Measurements from ENCODE around the gene LENG9. TPM values are rescaled to one million over a fixed set of nuclear protein-coding genes. Genes with fewer than 3 reads are reported as not detected.
A peak's percentile ranks its signal among the peaks of the same experiment; 100 is the strongest.

LENG9 gene
- total RNA-seq, 1 experiment from 2014 or later, result 4.0 TPM

DNA sequence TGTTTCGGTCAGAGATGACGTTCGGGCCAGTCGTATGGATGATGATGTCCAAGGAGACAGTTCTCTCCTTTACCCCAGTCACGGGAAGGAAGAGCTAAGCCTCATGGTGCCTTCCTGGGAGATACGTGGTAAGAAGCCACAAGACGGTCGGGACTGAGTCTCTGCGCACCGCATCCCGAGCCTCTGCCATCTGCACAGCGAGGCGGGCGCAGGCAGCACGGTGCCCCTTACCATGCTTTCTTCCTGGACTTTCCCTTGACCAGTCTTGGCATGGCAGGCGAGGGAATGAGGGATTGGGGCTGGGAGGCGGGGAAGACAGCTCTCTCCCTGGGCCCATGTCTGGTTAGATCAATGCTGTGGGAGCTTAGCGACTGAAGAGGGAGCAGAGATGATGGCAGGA, 29.0 kb upstream of the LENG9 start:
- DNase-seq (ENCODE audit: low read depth in 1 of 2, low spot score in 2 of 2), result no peak
- H3K36me3 ChIP-seq, result no peaks in the 10 kb centered on the region
- H3K27ac ChIP-seq, result no peak overlapping the region
- H3K9me3 ChIP-seq (replicated peaks), result no peaks in the 10 kb centered on the region
- H3K4me1 ChIP-seq (replicated peaks), result no peaks in the 10 kb centered on the region
- 0 out of 2 replicates have a peak, but pooled peaks cover 14% of the 10 kb centered on the region for H3K27me3 ChIP-seq (replicated peaks)
- H3K4me3 ChIP-seq, result no peak overlapping the region

- no peaks in the 10 kb centered on the region for H3K9me3 ChIP-seq (replicated peaks)
- no peaks in the 10 kb centered on the region for H3K36me3 ChIP-seq
- DNase-seq (ENCODE audit: low read depth in 1 of 2, low spot score in 2 of 2), result no peak
- no peak overlapping the region for H3K27ac ChIP-seq
- H3K4me1 ChIP-seq (replicated peaks), result no peaks in the 10 kb centered on the region
- H3K27me3 ChIP-seq (replicated peaks), result 0 out of 2 replicates have a peak, but pooled peaks cover 5% of the 10 kb centered on the region
- H3K4me3 ChIP-seq, result no peak overlapping the region
Measured at GRCh38 chr19:54489766-54490165, 26.2 kb upstream of the LENG9 start.

DNA sequence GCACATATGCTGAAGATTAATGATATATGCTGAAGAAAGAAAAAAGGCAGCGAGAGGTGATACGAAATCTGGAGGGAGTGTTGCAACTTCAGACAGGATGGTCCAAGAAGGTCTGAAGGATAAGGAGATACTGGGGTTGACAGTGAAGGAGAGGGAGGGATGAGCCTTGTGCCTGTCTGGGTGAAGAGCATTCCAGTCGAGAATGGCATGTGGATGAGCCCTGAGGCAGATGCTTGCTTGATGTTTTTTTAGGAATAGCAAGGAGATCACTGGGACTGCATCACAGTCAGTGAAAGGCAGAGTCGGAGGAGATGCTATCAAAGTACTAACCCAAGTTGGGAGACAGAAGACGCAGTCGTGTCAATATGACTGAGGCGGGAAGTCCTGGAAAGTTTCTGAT, 25.8 kb upstream of the LENG9 start:
- Histone ChIP-seq H3K27ac (no peak overlapping the region), H3K27me3 (replicated peaks) (0 out of 2 replicates have a peak, but pooled peaks cover 5% of the 10 kb centered on the region), H3K4me3 (no peak overlapping the region), H3K9me3 (replicated peaks) (no peaks in the 10 kb centered on the region), H3K36me3 (no peaks in the 10 kb centered on the region), H3K4me1 (replicated peaks) (no peaks in the 10 kb centered on the region)
- no peak for DNase-seq (ENCODE audit: low read depth in 1 of 2, low spot score in 2 of 2)

DNA sequence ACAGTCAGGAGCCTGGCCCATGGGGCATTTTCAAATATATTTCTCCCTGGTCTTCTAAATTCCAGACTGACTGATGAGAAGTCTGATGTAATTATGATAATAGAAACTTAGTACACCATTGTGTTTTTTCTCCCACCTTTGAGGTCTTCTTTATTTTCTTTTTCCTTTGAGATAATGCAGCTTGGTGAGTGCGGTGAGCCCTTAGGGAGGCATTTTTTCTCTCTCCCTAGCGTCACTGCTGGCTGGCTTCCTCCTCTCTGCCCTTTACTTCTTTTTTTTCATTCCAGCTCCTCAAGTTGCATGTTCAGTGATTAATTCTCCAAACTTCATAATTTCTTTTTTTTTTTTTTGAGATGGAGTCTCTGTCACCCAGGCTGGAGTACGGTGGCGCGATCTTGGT, 22.3 kb upstream of the LENG9 start:
- no peak for DNase-seq (ENCODE audit: low read depth in 1 of 2, low spot score in 2 of 2)
- no peaks in the 10 kb centered on the region for H3K9me3 ChIP-seq (replicated peaks)
- no peaks in the 10 kb centered on the region for H3K4me1 ChIP-seq (replicated peaks)
- no peak overlapping the region for H3K4me3 ChIP-seq
- H3K27ac ChIP-seq, result no peak overlapping the region
- no peaks in the 10 kb centered on the region for H3K36me3 ChIP-seq
- H3K27me3 ChIP-seq (replicated peaks), result peaks cover 5% of the 10 kb centered on the region; the same call in 1 of the 2 replicates

DNA sequence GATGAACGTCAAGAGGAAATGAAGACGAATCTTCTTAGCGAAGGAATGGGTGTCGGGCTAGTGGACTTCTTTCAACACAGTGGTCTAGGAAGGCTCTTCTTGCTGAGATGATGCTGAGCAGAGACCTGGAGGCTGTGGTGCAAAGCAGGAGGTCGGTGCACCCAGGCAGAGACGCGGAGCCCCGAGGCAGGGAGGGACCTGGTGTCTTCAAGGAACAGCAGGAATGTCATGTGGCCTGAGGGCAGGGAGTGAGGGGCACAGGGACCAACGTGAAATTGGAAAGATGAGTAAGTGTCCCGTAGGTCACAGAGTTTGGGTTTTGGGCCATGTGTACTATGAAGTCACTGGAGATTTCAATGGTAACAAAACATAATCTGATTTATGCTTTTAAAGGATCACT, 20.9 kb upstream of the LENG9 start:
- no peaks in the 10 kb centered on the region for H3K9me3 ChIP-seq (replicated peaks)
- no peak overlapping the region for H3K4me3 ChIP-seq
- H3K27me3 ChIP-seq (replicated peaks), result peaks cover 5% of the 10 kb centered on the region; the same call in 1 of the 2 replicates
- no peaks in the 10 kb centered on the region for H3K36me3 ChIP-seq
- no peak for DNase-seq (ENCODE audit: low read depth in 1 of 2, low spot score in 2 of 2)
- no peak overlapping the region for H3K27ac ChIP-seq
- no peaks in the 10 kb centered on the region for H3K4me1 ChIP-seq (replicated peaks)

- H3K36me3 ChIP-seq, result no peaks in the 10 kb centered on the region
- no peak for DNase-seq (ENCODE audit: low read depth in 1 of 2, low spot score in 2 of 2)
- H3K4me1 ChIP-seq (replicated peaks), result no peaks in the 10 kb centered on the region
- no peaks in the 10 kb centered on the region; the same call in 1 of the 2 replicates for H3K27me3 ChIP-seq (replicated peaks)
- H3K27ac ChIP-seq, result no peak overlapping the region
- no peaks in the 10 kb centered on the region for H3K9me3 ChIP-seq (replicated peaks)
- H3K4me3 ChIP-seq, result no peak overlapping the region
Measured at GRCh38 chr19:54482889-54483288, 19.3 kb upstream of the LENG9 start.

GRCh38 chr19:54481326-54481930, 17.9 kb upstream of the LENG9 start:
- Histone ChIP-seq H3K27me3 (replicated peaks) (no peaks in the 10 kb centered on the region; the same call in 1 of the 2 replicates), H3K36me3 (no peaks in the 10 kb centered on the region), H3K4me3 (no peak overlapping the region), H3K9me3 (replicated peaks) (no peaks in the 10 kb centered on the region), H3K27ac (no peak overlapping the region), H3K4me1 (replicated peaks) (no peaks in the 10 kb centered on the region)
- DNase-seq (ENCODE audit: low read depth in 1 of 2, low spot score in 2 of 2), result peak in 1 of 2 experiments; percentile 32

DNA sequence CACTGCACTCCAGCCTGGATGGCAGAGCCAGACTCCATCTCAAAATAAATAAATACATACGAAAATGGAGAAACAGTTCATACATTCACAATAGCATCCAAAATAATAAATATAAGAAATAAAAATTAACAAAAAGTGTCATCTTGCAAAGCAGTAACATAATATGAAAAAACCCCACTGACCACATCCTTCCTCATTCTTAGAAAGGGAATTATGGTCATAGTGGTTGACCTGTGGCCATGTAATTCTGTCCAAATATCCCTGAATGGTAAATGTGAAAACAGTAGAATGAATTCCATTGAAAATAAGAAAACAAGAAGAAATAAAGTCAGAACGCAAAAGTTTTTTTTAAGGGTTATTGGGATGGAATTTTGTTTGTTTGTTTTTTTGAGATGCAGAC, 16.5 kb upstream of the LENG9 start:
- Histone ChIP-seq H3K27ac (no peak overlapping the region), H3K4me3 (no peak overlapping the region), H3K27me3 (replicated peaks) (no peaks in the 10 kb centered on the region; the same call in 1 of the 2 replicates), H3K4me1 (replicated peaks) (no peaks in the 10 kb centered on the region), H3K9me3 (replicated peaks) (no peaks in the 10 kb centered on the region), H3K36me3 (no peaks in the 10 kb centered on the region)
- DNase-seq (ENCODE audit: low read depth in 1 of 2, low spot score in 2 of 2), result no peak

GRCh38 chr19:54478677-54479266, 15.2 kb upstream of the LENG9 start:
- H3K4me3 ChIP-seq, result no peak overlapping the region
- no peaks in the 10 kb centered on the region for H3K9me3 ChIP-seq (replicated peaks)
- peak in 1 of 2 experiments; percentile 23 for DNase-seq (ENCODE audit: low read depth in 1 of 2, low spot score in 2 of 2)
- peaks cover 2% of the 10 kb centered on the region for H3K4me1 ChIP-seq (replicated peaks)
- no peaks in the 10 kb centered on the region for H3K36me3 ChIP-seq
- H3K27me3 ChIP-seq (replicated peaks), result no peaks in the 10 kb centered on the region
- H3K27ac ChIP-seq, result no peak overlapping the region

DNA sequence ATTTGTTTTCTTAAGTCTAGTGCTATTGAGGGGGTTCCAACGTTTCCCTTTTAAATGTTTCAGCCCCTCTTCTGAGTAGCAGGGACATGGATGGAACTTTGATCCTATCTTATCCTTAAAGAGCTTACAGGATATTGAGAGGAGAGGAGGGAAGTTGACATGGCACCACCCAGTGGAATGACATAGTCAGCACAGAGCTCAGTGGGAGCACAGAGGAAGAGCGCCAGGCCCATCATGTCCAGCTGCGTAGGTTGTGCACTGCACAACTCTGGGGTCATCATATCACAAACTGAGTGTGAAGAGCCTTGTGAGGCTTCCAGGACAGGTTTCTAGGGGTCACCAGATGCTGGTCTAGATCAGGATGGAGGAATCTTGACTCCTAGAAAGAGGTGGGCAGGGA, 14.1 kb upstream of the LENG9 start:
- no peaks in the 10 kb centered on the region for H3K27me3 ChIP-seq (replicated peaks)
- DNase-seq (ENCODE audit: low read depth in 1 of 2, low spot score in 2 of 2), result no peak
- no peak overlapping the region for H3K4me3 ChIP-seq
- no peaks in the 10 kb centered on the region for H3K9me3 ChIP-seq (replicated peaks)
- no peak overlapping the region for H3K27ac ChIP-seq
- H3K36me3 ChIP-seq, result no peaks in the 10 kb centered on the region
- peaks cover 12% of the 10 kb centered on the region for H3K4me1 ChIP-seq (replicated peaks)

GRCh38 chr19:54475706-54476105, 12.1 kb upstream of the LENG9 start:
- H3K9me3 ChIP-seq (replicated peaks), result no peaks in the 10 kb centered on the region
- no peak overlapping the region for H3K27ac ChIP-seq
- H3K27me3 ChIP-seq (replicated peaks), result no peaks in the 10 kb centered on the region
- H3K4me3 ChIP-seq, result no peak overlapping the region
- no peaks in the 10 kb centered on the region for H3K36me3 ChIP-seq
- DNase-seq (ENCODE audit: low read depth in 1 of 2, low spot score in 2 of 2), result no peak
- peaks cover 12% of the 10 kb centered on the region for H3K4me1 ChIP-seq (replicated peaks)

GRCh38 chr19:54473892-54474372, 10.4 kb upstream of the LENG9 start:
- Histone ChIP-seq H3K4me3 (no peak overlapping the region), H3K27me3 (replicated peaks) (no peaks in the 10 kb centered on the region), H3K36me3 (no peaks in the 10 kb centered on the region), H3K9me3 (replicated peaks) (no peaks in the 10 kb centered on the region), H3K4me1 (replicated peaks) (peaks cover 12% of the 10 kb centered on the region), H3K27ac (no peak overlapping the region)
- DNase-seq (ENCODE audit: low read depth in 1 of 2, low spot score in 2 of 2), result no peak

DNA sequence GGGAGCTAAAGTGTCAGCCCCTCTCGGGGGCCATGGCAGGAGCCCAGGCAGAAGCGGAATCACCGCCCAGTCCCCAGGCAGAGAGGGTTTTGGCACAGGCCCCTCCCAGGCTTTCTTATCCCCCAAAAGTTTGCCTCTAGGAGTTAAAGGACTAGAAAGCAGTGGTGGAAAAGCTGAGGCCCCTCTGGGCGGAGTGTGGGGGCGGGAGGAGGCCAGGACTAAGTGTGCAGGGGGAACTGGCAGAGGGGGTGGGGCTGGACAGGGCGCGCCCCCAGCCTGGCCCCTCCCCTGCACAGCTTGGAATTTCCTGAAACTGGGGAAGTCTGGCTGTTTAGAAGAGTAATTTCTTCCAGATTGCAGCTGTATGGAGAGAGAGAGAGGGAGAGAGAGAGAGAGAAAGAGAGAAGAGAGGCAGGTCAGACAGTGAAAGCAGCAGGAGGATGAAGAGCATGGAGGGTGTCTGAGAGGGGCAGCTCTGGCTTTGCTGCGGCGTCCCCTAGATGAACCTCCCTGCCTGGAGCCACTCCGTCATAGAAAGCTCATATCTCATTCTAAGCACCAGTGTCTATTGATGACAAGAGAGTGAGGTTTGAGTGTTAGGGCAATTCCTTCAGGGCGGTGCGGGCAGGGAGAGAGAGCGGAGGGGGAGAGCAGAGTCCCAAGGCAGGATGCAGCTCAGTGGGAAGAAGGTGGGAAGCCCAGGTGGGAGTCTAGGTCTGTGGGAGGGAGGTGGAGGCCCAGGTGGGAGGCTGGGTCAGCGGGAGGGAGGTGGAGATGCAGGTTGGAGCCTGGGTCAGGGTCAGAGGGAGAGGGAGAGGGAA, 9.7 kb upstream of the LENG9 start, which contains the start of gene CDC42EP5:
Gene CDC42EP5 (minus strand): TSS at position 226 of the 821 bp plus-strand sequence. CDS start 7,749 bp downstream, outside the sequence.
- H3K4me1 ChIP-seq (replicated peaks), result peaks cover 12% of the 10 kb centered on the region
- H3K27me3 ChIP-seq (replicated peaks), result no peaks in the 10 kb centered on the region
- peak; percentile 72 to 79 for DNase-seq (ENCODE audit: low read depth in 1 of 2, low spot score in 2 of 2)
- peak within 1 kb of the TSS; percentile 53 for H3K27ac ChIP-seq
- no peaks in the 10 kb centered on the region for H3K36me3 ChIP-seq
- H3K4me3 ChIP-seq, result peak within 1 kb of the TSS; percentile 33
- H3K9me3 ChIP-seq (replicated peaks), result no peaks in the 10 kb centered on the region
